ENCODE results near the gene PHOSPHO1.
A peak's percentile ranks its signal among the peaks of the same experiment; 100 is the strongest.
"Not testable (repeated sequence)": the region's sequence is repeated elsewhere in the genome, so short reads cannot be mapped to it uniquely, and the experiment has no call there.

PHOSPHO1 gene

GRCh38 chr17:49191917-49192741 is 38.5 kb downstream of the PHOSPHO1 start:
- H3K27me3 ChIP-seq (ENCODE audit: insufficient read depth, low read length, poor library complexity), result no peaks in the 10 kb centered on the region
- no peak overlapping the region for H2AK5ac ChIP-seq (ENCODE audit: low read length)
- peak overlapping the region; percentile 98 for H3K56ac ChIP-seq (ENCODE audit: low read length)
- H4K8ac ChIP-seq (ENCODE audit: low read depth, low read length), result no peak overlapping the region
- H2BK5ac ChIP-seq (ENCODE audit: low read length), result peak overlapping the region; percentile 81
- H3K4ac ChIP-seq (ENCODE audit: low read depth, low read length), result no peak overlapping the region
- H3K36me3 ChIP-seq (ENCODE audit: control insufficient read depth, insufficient read depth, low read length), result no peaks in the 10 kb centered on the region
- peak overlapping the region; percentile 90 for H3K27ac ChIP-seq (ENCODE audit: low read depth, low read length)
- H3K4me3 ChIP-seq (ENCODE audit: low read length), result peak overlapping the region; percentile 93
- peak overlapping the region; percentile 93 for H3K9ac ChIP-seq (ENCODE audit: low read length)
- peak overlapping the region; percentile 77 for H2BK15ac ChIP-seq (replicated peaks; ENCODE audit: low read depth)
- no CpG with 5 or more reads among the region's 53 CpGs for WGBS (ENCODE audit: extremely low coverage, insufficient coverage, low lambda C conversion rate)
- no peak overlapping the region for H4K5ac ChIP-seq (ENCODE audit: low read length)
- peak overlapping the region; percentile 52 for H2BK120ac ChIP-seq (ENCODE audit: low read depth, low read length)
- H3K79me2 ChIP-seq (ENCODE audit: control insufficient read depth, insufficient read depth, low read length), result no peaks in the 10 kb centered on the region
- H3K18ac ChIP-seq (ENCODE audit: low read length), result peak overlapping the region; percentile 98
- H3K23ac ChIP-seq (ENCODE audit: low read length), result no peak overlapping the region
- DNase-seq, result peak; percentile 94
- peak overlapping the region; percentile 53 for H3K4me2 ChIP-seq (ENCODE audit: low read length)
- H3K4me1 ChIP-seq (ENCODE audit: control insufficient read depth, low read depth, low read length), result no peaks in the 10 kb centered on the region
- H3K79me1 ChIP-seq (ENCODE audit: low read length), result no peaks in the 10 kb centered on the region

DNA sequence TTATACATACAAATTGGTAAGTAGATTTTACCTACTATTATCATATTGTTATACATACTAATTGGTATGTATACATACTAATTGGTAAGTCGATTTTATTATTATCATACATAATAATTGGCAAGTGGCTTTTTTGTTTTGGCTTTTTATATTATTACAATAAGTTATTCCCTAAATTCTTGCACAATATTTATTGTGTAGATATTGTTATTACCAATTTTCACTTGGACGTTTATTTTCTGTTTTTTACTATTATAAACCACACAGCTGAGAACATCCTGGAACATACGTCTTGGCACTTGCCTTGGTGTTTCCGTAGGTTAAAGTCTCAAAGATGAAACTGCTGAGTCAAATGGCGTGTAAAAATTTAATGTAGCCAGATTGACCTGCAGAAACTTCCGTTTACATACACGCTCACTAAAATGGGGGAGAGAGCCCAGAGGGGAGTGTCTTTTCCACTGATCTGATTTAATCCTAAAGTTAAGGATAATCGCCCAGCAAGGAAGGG is 39.1 kb downstream of the PHOSPHO1 start:
- Histone ChIP-seq H3K27ac (ENCODE audit: low read depth, low read length) (peak overlapping the region; percentile 90), H3K18ac (ENCODE audit: low read length) (peak overlapping the region; percentile 98), H3K4me1 (ENCODE audit: control insufficient read depth, low read depth, low read length) (no peaks in the 10 kb centered on the region), H3K9ac (ENCODE audit: low read length) (peak overlapping the region; percentile 93), H4K5ac (ENCODE audit: low read length) (no peak overlapping the region), H2BK120ac (ENCODE audit: low read depth, low read length) (no peak overlapping the region), H3K4me3 (ENCODE audit: low read length) (peak overlapping the region; percentile 93), H2BK15ac (replicated peaks; ENCODE audit: low read depth) (no peak overlapping the region), H3K79me2 (ENCODE audit: control insufficient read depth, insufficient read depth, low read length) (no peaks in the 10 kb centered on the region), H3K4ac (ENCODE audit: low read depth, low read length) (no peak overlapping the region), H3K4me2 (ENCODE audit: low read length) (peak overlapping the region; percentile 51), H3K23ac (ENCODE audit: low read length) (no peak overlapping the region), H3K36me3 (ENCODE audit: control insufficient read depth, insufficient read depth, low read length) (no peaks in the 10 kb centered on the region), H2BK5ac (ENCODE audit: low read length) (peak overlapping the region; percentile 12), H3K56ac (ENCODE audit: low read length) (peak overlapping the region; percentile 98), H3K79me1 (ENCODE audit: low read length) (no peaks in the 10 kb centered on the region), H4K8ac (ENCODE audit: low read depth, low read length) (no peak overlapping the region), H2AK5ac (ENCODE audit: low read length) (no peak overlapping the region), H3K27me3 (ENCODE audit: insufficient read depth, low read length, poor library complexity) (no peaks in the 10 kb centered on the region)
- no peak for DNase-seq
- no CpG with 5 or more reads among the region's 8 CpGs for WGBS (ENCODE audit: extremely low coverage, insufficient coverage, low lambda C conversion rate)

- Histone ChIP-seq H4K5ac (ENCODE audit: low read length) (no peak overlapping the region), H3K4me2 (ENCODE audit: low read length) (no peak overlapping the region), H3K4ac (ENCODE audit: low read depth, low read length) (no peak overlapping the region), H3K56ac (ENCODE audit: low read length) (no peak overlapping the region), H3K4me3 (ENCODE audit: low read length) (no peak overlapping the region), H3K79me2 (ENCODE audit: control insufficient read depth, insufficient read depth, low read length) (no peaks in the 10 kb centered on the region), H2BK5ac (ENCODE audit: low read length) (no peak overlapping the region), H3K9ac (ENCODE audit: low read length) (no peak overlapping the region), H4K8ac (ENCODE audit: low read depth, low read length) (no peak overlapping the region), H2BK15ac (replicated peaks; ENCODE audit: low read depth) (no peak overlapping the region), H3K4me1 (ENCODE audit: control insufficient read depth, low read depth, low read length) (no peaks in the 10 kb centered on the region), H3K79me1 (ENCODE audit: low read length) (no peaks in the 10 kb centered on the region), H2BK120ac (ENCODE audit: low read depth, low read length) (no peak overlapping the region), H2AK5ac (ENCODE audit: low read length) (no peak overlapping the region), H3K27me3 (ENCODE audit: insufficient read depth, low read length, poor library complexity) (no peaks in the 10 kb centered on the region), H3K36me3 (ENCODE audit: control insufficient read depth, insufficient read depth, low read length) (no peaks in the 10 kb centered on the region), H3K18ac (ENCODE audit: low read length) (no peak overlapping the region), H3K27ac (ENCODE audit: low read depth, low read length) (no peak overlapping the region), H3K23ac (ENCODE audit: low read length) (no peak overlapping the region)
- no CpG with 5 or more reads among the region's 4 CpGs for WGBS (ENCODE audit: extremely low coverage, insufficient coverage, low lambda C conversion rate)
- no peak for DNase-seq
These were observed 39.7 kb downstream of the PHOSPHO1 start for GRCh38 chr17:49190932-49191331.

DNA sequence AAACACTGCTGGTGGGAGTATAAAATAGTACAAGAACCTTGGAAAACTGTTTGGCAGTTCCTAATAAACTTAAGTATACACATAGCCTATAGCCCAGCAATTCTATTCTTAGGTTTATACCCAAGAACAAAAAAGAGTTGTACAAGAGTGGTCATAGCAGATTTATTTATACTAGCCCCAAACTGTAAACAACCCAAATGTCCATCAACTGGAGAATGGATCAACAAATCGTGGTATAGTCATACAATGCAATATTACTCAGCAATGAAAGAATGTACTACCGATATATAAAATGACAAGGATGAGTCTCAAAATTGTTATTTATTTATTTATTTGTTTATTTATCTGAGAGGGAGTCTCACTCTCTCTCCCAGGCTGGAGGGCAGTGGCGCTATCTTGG is 43.3 kb downstream of the PHOSPHO1 start:
- no peak overlapping the region for H3K18ac ChIP-seq (ENCODE audit: low read length)
- H3K4me1 ChIP-seq (ENCODE audit: control insufficient read depth, low read depth, low read length), result no peaks in the 10 kb centered on the region
- no peak overlapping the region for H3K4ac ChIP-seq (ENCODE audit: low read depth, low read length)
- H3K79me2 ChIP-seq (ENCODE audit: control insufficient read depth, insufficient read depth, low read length), result no peaks in the 10 kb centered on the region
- no peak overlapping the region for H3K4me3 ChIP-seq (ENCODE audit: low read length)
- H3K27ac ChIP-seq (ENCODE audit: low read depth, low read length), result no peak overlapping the region
- WGBS (ENCODE audit: extremely low coverage, insufficient coverage, low lambda C conversion rate), result no CpG with 5 or more reads among the region's 3 CpGs
- H3K27me3 ChIP-seq (ENCODE audit: insufficient read depth, low read length, poor library complexity), result no peaks in the 10 kb centered on the region
- no peak overlapping the region for H3K9ac ChIP-seq (ENCODE audit: low read length)
- no peak overlapping the region for H2AK5ac ChIP-seq (ENCODE audit: low read length)
- no peak overlapping the region for H2BK5ac ChIP-seq (ENCODE audit: low read length)
- H3K4me2 ChIP-seq (ENCODE audit: low read length), result no peak overlapping the region
- no peaks in the 10 kb centered on the region for H3K79me1 ChIP-seq (ENCODE audit: low read length)
- H3K23ac ChIP-seq (ENCODE audit: low read length), result no peak overlapping the region
- DNase-seq, result no peak
- no peaks in the 10 kb centered on the region for H3K36me3 ChIP-seq (ENCODE audit: control insufficient read depth, insufficient read depth, low read length)
- no peak overlapping the region for H4K8ac ChIP-seq (ENCODE audit: low read depth, low read length)
- no peak overlapping the region for H4K5ac ChIP-seq (ENCODE audit: low read length)
- no peak overlapping the region for H2BK120ac ChIP-seq (ENCODE audit: low read depth, low read length)
- H2BK15ac ChIP-seq (replicated peaks; ENCODE audit: low read depth), result no peak overlapping the region
- H3K56ac ChIP-seq (ENCODE audit: low read length), result no peak overlapping the region

- not testable (repeated sequence) for H2BK15ac ChIP-seq (replicated peaks; ENCODE audit: low read depth); H2AK5ac ChIP-seq (ENCODE audit: low read length); H2BK5ac ChIP-seq (ENCODE audit: low read length); H3K79me1 ChIP-seq (ENCODE audit: low read length); H4K8ac ChIP-seq (ENCODE audit: low read depth, low read length); H3K27me3 ChIP-seq (ENCODE audit: insufficient read depth, low read length, poor library complexity); H3K4me2 ChIP-seq (ENCODE audit: low read length); H3K4me1 ChIP-seq (ENCODE audit: control insufficient read depth, low read depth, low read length); H3K56ac ChIP-seq (ENCODE audit: low read length); H3K9ac ChIP-seq (ENCODE audit: low read length); H3K36me3 ChIP-seq (ENCODE audit: control insufficient read depth, insufficient read depth, low read length); H3K23ac ChIP-seq (ENCODE audit: low read length); H3K18ac ChIP-seq (ENCODE audit: low read length); H3K4ac ChIP-seq (ENCODE audit: low read depth, low read length); H4K5ac ChIP-seq (ENCODE audit: low read length); H3K79me2 ChIP-seq (ENCODE audit: control insufficient read depth, insufficient read depth, low read length); H3K27ac ChIP-seq (ENCODE audit: low read depth, low read length); DNase-seq; H2BK120ac ChIP-seq (ENCODE audit: low read depth, low read length); H3K4me3 ChIP-seq (ENCODE audit: low read length)
- no CpG with 5 or more reads among the region's 1 CpG for WGBS (ENCODE audit: extremely low coverage, insufficient coverage, low lambda C conversion rate)
These were observed 45.2 kb downstream of the PHOSPHO1 start for GRCh38 chr17:49185381-49185780.

GRCh38 chr17:49184522-49184921 is 46.1 kb downstream of the PHOSPHO1 start:
- not testable (repeated sequence) for H3K4me1 ChIP-seq (ENCODE audit: control insufficient read depth, low read depth, low read length)

More at GRCh38 chr17:49184522-49184921, 46.1 kb downstream of the PHOSPHO1 start:
- not testable (repeated sequence) for H3K27me3 ChIP-seq (ENCODE audit: insufficient read depth, low read length, poor library complexity); H3K18ac ChIP-seq (ENCODE audit: low read length); H3K9ac ChIP-seq (ENCODE audit: low read length); H3K56ac ChIP-seq (ENCODE audit: low read length); H3K27ac ChIP-seq (ENCODE audit: low read depth, low read length); H2BK120ac ChIP-seq (ENCODE audit: low read depth, low read length); H2AK5ac ChIP-seq (ENCODE audit: low read length); H2BK15ac ChIP-seq (replicated peaks; ENCODE audit: low read depth); H3K79me1 ChIP-seq (ENCODE audit: low read length); H4K5ac ChIP-seq (ENCODE audit: low read length); H3K4me3 ChIP-seq (ENCODE audit: low read length); H3K36me3 ChIP-seq (ENCODE audit: control insufficient read depth, insufficient read depth, low read length); H3K4me2 ChIP-seq (ENCODE audit: low read length); H3K23ac ChIP-seq (ENCODE audit: low read length); H4K8ac ChIP-seq (ENCODE audit: low read depth, low read length); H3K79me2 ChIP-seq (ENCODE audit: control insufficient read depth, insufficient read depth, low read length); DNase-seq; H2BK5ac ChIP-seq (ENCODE audit: low read length); H3K4ac ChIP-seq (ENCODE audit: low read depth, low read length)

Data from mesendoderm (in vitro differentiated cells).